Peyer's patch (tissue), 4 donors: ENCODE results near the gene MCF2L. TPM values are rescaled to one million over a fixed set of nuclear protein-coding genes. Genes with fewer than 3 reads are reported as not detected.

Source experiments
- DNase-seq, 3 donors: peaks; one replicate each; pipeline ENCODE4 v3.0.0-alpha.2; 2017 to 2019
- H3K27ac ChIP-seq, 4 donors: fragments of 200-600 bp; sonication (generic); one replicate each; pipeline ENCODE4 v1.5.1; 2016 to 2019
- H3K27me3 ChIP-seq, 2 donors: fragments of 200-600 bp; sonication (generic); one replicate each; pipeline ENCODE4 v1.5.1; 2019
- H3K36me3 ChIP-seq, 3 donors: fragments of 200-600 bp; sonication (generic); one replicate each; pipeline ENCODE4 v1.5.1; 2016 to 2019
- H3K4me1 ChIP-seq, 4 donors: fragments of 200-600 bp; sonication (generic); one replicate each; pipeline ENCODE4 v1.5.1; 2016 to 2019
- H3K4me3 ChIP-seq, 4 donors: fragments of 200-600 bp; sonication (generic); 1 replicate in 3 of 4; 2 replicates in 1 of 4; pipeline ENCODE4 v1.5.1; 2016 to 2019; ENCODE audit warnings: mild to moderate bottlenecking in 1 of 4
- H3K9me3 ChIP-seq, 4 donors: fragments of 200-600 bp; sonication (generic); one replicate each; pipeline ENCODE4 v1.5.1; 2016 to 2019; ENCODE audit warnings: mild to moderate bottlenecking in 1 of 4
- POLR2A ChIP-seq, 2 donors: fragments of 450-650 bp; IDR thresholded peaks; one replicate each; pipeline ENCODE4 v1.5.1; 2017; ENCODE audit warnings: antibody characterized with exemption in 2 of 2, mild to moderate bottlenecking in 2 of 2, moderate library complexity in 2 of 2
- total RNA-seq, 4 donors: library from RNA; depleted of rRNA; stranded (reverse); fragments of >200 nt; gene quantifications; one replicate each; pipeline ENCODE4 v1.1.0, GENCODE V29; 2016
- TF ChIP-seq, protein P1 (sequence below), 6 experiments: fragments of 450-650 bp in 4 of 6; fragments of 200-600 bp in 2 of 6; sonication (generic) in 1 of 6; IDR thresholded peaks; one replicate each; pipeline ENCODE4 v1.5.1; 2017 to 2019; ENCODE audit warnings: antibody characterized with exemption in 6 of 6, mild to moderate bottlenecking in 3 of 6, moderate library complexity in 1 of 6

The MCF2L gene
- total RNA-seq, 4 donors from 2014 or later, result 81.4 to 165 (median 149) TPM

DNA sequence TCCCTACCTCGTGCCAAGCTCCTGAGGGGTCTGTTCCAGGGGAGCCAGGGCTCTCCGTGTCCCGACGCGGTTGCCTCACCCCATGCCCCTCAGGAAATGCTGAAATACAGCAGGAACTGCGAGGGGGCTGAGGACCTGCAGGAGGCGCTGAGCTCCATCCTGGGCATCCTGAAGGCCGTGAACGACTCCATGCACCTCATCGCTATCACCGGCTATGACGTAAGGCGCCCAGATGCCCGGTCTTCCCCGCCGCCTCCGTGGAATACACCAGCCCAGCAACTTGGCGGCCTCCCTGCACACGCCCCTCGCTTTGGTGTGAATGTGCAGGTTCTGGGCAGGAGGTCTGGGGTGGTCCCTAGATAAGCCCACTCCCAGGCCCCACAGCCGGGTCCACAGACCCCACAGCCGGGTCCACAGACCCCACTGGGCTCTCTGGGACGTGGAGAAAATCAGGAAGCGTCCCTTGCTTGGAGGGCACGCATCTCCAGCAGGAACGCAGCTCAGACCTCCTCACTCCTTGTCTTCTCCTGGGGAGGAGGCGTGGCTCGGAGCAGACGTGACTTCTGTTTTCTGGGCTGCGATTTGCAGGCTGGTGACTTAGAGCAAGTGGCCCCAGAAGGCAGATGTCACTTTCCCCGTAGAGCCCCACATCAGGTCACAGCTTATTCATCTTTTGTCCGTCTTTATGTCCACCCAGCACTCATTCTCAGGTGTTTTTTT is 117.2 kb downstream of the MCF2L start:
- H3K27ac ChIP-seq, result no peak overlapping the region
- DNase-seq, result no peak
- TF ChIP-seq, protein P1, sequence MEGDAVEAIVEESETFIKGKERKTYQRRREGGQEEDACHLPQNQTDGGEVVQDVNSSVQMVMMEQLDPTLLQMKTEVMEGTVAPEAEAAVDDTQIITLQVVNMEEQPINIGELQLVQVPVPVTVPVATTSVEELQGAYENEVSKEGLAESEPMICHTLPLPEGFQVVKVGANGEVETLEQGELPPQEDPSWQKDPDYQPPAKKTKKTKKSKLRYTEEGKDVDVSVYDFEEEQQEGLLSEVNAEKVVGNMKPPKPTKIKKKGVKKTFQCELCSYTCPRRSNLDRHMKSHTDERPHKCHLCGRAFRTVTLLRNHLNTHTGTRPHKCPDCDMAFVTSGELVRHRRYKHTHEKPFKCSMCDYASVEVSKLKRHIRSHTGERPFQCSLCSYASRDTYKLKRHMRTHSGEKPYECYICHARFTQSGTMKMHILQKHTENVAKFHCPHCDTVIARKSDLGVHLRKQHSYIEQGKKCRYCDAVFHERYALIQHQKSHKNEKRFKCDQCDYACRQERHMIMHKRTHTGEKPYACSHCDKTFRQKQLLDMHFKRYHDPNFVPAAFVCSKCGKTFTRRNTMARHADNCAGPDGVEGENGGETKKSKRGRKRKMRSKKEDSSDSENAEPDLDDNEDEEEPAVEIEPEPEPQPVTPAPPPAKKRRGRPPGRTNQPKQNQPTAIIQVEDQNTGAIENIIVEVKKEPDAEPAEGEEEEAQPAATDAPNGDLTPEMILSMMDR (IDR thresholded peaks at IDR 0.05), result no peak
- TF ChIP-seq POLR2A (IDR thresholded peaks at IDR 0.05), result no peak
- H3K4me1 ChIP-seq, result no peaks in the 10 kb centered on the region
- peaks cover 0 to 2% (median 0%) of the 10 kb centered on the region in 3 donors for H3K36me3 ChIP-seq
- no peaks in the 10 kb centered on the region for H3K9me3 ChIP-seq
- no peaks in the 10 kb centered on the region for H3K27me3 ChIP-seq
- no peak overlapping the region for H3K4me3 ChIP-seq

DNA sequence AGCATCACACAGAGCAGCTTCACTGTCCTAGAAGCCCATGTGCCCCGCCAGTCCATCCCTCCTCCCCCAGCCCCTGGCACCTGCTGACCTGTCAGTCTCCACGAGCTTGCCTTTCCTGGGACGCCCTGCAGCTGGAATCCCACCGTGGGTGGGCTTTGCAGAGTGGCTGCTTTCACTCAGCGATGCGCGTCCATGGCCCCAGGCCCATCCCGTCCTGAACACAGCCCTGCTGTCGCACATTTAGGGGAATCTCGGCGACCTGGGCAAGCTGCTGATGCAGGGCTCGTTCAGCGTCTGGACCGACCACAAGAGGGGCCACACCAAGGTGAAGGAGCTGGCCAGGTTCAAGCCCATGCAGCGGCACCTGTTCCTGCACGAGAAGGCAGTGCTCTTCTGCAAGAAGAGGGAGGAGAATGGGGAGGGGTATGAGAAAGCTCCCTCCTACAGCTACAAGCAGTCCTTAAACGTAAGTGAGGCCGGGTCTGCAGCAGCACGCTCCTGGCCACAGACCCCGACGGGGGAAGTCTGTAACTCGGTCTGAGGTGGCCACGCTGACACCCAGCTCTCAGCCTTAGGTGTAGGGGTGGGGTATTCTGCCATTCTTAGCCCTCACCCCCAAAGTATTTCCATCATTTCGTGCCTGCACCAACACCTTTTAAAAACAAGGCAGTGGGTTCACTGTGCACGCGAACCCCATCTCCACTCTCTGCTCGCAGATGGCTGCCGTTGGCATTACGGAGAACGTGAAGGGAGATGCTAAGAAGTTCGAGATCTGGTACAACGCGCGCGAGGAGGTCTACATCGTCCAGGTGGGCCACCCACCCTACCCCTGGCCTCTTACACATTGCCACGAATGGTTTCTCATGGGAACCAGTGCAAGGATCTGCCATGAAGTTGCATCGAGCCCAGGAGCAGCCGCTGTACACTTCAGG is 118.2 kb downstream of the MCF2L start:
- TF ChIP-seq POLR2A (IDR thresholded peaks at IDR 0.05), result no peak
- Histone ChIP-seq H3K4me3 (no peak overlapping the region), H3K4me1 (no peaks in the 10 kb centered on the region), H3K27ac (no peak overlapping the region), H3K9me3 (no peaks in the 10 kb centered on the region), H3K36me3 (peaks cover 0 to 2% (median 0%) of the 10 kb centered on the region in 3 donors), H3K27me3 (no peaks in the 10 kb centered on the region)
- no peak for DNase-seq

DNA sequence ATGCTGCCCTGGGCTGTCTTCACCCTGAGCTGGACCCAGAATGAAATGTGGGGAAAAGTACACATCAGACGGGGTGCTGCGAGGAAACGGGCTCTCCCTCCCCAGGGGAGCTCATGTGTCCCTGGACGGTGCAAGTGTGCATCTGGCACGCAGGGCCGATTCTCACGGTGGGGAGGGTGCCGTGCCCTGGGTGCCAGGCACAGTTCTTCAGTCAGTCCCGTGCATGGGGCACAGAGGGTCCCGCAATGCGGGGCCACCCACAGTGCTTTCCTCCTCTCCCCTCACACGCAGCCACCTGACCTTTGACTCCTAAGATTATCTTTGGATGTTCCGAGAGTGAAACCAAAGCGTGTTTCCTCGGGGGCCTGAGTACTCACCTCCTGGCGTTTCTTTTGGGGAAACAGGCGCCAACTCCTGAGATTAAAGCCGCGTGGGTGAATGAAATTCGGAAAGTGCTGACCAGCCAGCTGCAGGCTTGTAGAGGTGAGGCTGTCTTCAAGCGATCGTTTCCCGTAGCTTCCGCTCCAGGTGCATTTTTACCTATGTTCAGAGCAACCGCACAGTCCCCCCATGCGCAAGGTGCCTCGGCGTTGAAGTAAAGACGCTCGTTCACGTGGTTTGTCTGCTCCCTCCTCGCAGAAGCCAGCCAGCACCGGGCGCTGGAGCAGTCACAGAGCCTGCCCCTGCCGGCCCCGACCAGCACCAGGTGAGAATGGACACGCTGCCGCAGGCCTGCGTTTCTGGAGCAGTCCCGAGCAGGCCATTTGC is 119.1 kb downstream of the MCF2L start:
- TF ChIP-seq, protein P1 (IDR thresholded peaks at IDR 0.05), result no peak
- no peak for TF ChIP-seq POLR2A (IDR thresholded peaks at IDR 0.05)
- Histone ChIP-seq H3K4me1 (no peaks in the 10 kb centered on the region), H3K9me3 (no peaks in the 10 kb centered on the region), H3K27me3 (no peaks in the 10 kb centered on the region), H3K27ac (no peak overlapping the region), H3K36me3 (peaks cover 0 to 2% (median 0%) of the 10 kb centered on the region in 3 donors), H3K4me3 (no peak overlapping the region)
- DNase-seq, result no peak

DNA sequence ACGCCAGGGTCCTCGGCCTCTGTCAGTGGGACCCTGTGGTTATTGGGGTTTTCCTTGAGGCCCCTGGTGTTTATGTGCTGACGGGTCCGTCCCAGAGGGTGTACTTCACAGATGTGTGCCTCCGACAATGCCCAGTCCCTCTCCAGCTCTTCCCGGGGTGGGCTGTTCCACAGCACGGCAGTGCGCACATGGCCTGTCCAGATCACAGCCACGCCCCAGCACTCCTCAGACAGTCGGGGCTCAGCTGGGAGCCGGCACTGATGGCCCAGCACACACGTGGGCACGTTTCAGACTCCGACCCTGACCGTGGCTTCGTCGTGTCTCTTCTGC is 119.6 kb downstream of the MCF2L start:
- Histone ChIP-seq H3K27me3 (no peaks in the 10 kb centered on the region), H3K9me3 (no peaks in the 10 kb centered on the region), H3K36me3 (peaks cover 0 to 2% (median 0%) of the 10 kb centered on the region in 3 donors), H3K4me1 (no peaks in the 10 kb centered on the region), H3K4me3 (no peak overlapping the region), H3K27ac (no peak overlapping the region)
- TF ChIP-seq, protein P1 (IDR thresholded peaks at IDR 0.05), result no peak
- no peak for TF ChIP-seq POLR2A (IDR thresholded peaks at IDR 0.05)
- DNase-seq, result no peak

DNA sequence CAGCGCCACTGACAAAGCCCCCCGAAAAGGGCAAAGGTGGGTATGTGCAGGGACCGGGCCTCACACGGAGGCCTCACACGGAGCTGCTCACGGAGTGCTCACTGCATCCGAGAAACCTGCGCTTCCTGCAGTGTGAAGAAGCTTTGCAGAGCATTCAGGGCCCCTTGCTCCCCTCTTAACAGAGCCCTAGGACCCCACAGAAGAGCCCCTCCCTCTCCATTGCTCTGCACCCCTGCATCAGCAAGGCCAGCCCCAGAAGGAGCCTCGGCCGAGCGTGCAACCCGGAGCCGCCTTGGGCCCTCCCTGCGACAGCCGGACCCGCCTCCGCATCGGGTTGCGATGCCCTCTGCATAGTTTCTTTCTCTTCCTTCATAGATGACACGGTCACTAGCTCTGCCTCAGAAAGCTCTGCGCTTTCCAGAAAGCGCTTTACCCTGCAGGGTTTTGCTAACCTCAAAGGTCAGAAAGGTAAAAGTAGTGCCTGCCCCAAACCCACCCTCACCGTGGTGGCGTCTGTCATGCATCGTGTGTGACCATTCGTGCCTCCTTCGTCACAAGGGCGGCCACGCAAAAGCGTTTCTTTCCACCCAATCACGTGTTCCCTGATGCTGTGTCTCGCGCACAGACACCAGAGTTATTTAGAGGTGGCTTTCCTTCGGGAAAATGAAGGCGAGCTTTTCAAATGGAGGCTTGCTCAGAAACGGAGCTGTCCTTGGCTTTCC is 120.8 kb downstream of the MCF2L start:
- Histone ChIP-seq H3K4me3 (no peak overlapping the region), H3K4me1 (no peaks in the 10 kb centered on the region), H3K9me3 (no peaks in the 10 kb centered on the region), H3K36me3 (peaks cover 0 to 2% (median 0%) of the 10 kb centered on the region in 3 donors), H3K27ac (no peak overlapping the region), H3K27me3 (no peaks in the 10 kb centered on the region)
- no peak for DNase-seq
- TF ChIP-seq, protein P1 (IDR thresholded peaks at IDR 0.05), result no peak
- TF ChIP-seq POLR2A (IDR thresholded peaks at IDR 0.05), result no peak
